GM18951 (cell line): ENCODE data around the gene WASF2.
"Not testable (repeated sequence)": the region's sequence is repeated elsewhere in the genome, so short reads cannot be mapped to it uniquely, and the experiment has no call there.

Experiments
- POLR2A ChIP-seq: IDR thresholded peaks from 4 replicates; pipeline ENCODE4 v1.6.1; 2011; ENCODE audit warnings: mild to moderate bottlenecking; ENCODE audit not compliant: insufficient read length, insufficient read depth; ENCODE audit errors: extremely low read depth
- in situ Hi-C: fragments of 300-500 bp; cut with MboI; formaldehyde crosslinking; loops from one replicate; pipeline ENCODE4 v1.12.0; 2022; ENCODE audit warnings: low sequenced_read_pairs, mixed read lengths, inconsistent platforms; ENCODE audit not compliant: unreplicated experiment

Gene WASF2

DNA sequence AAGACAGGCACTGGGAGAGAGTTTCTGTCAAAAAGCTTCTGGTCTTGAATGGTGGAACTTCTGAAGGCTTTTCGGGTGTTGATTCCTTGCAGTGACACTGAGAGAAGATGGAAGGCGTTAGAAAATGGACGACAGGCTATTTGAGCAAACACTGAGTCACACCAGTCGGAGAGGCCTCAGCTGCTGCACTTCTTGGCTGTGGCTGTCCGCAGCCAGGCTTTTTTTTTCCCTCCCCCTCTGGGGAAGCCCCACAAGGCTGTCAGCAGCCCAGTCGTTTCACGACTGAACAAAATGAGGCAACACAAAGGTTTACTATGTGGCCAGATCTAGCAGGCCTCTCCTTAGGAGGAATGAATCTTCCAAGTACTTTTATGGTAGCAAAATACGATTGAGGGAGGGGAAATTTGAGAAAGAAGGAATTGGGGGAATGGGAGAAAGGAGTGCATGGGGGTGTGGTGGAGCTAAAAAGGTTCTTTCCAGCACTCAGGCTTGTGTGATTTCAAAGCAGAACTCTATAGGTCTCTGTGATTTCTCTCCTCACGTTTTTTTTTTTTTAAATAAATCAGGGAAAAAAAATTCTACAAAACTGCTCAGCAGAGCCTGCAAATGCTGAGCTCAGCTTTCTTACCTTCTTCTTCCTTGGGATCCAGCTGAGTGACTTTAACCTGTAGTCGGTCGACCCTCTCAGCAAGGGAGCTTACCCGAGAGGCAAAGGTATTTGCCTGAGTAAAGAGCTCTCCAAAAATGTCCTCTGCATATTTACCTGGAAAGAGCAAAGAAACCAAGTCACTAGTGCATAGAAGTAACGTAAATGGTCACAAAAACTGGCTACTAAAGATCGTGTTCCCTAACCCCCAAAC lies 71.4 kb downstream of the WASF2 start:
- in situ Hi-C loops: no loop called here
- no peak for TF ChIP-seq POLR2A

DNA sequence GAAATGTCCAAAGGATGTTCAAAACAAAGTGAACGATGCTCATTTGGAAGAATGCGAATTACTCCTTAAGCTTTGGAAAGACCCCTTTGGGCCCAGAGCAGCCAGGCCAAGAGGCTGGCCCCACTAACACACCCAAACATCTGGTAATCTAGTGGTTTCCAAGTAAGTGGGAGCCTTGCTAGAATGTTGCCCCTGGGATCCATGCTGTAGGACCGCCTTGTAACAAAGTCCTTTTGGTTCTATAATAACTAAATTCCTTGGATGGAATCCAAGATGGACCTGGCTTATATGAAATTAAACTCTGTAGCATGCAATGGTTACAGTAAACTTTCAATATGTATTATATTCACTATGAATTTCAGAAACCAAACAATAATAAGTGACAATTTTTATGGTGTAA lies 72.3 kb downstream of the WASF2 start:
- no peak for TF ChIP-seq POLR2A
- in situ Hi-C loops: no loop called here

DNA sequence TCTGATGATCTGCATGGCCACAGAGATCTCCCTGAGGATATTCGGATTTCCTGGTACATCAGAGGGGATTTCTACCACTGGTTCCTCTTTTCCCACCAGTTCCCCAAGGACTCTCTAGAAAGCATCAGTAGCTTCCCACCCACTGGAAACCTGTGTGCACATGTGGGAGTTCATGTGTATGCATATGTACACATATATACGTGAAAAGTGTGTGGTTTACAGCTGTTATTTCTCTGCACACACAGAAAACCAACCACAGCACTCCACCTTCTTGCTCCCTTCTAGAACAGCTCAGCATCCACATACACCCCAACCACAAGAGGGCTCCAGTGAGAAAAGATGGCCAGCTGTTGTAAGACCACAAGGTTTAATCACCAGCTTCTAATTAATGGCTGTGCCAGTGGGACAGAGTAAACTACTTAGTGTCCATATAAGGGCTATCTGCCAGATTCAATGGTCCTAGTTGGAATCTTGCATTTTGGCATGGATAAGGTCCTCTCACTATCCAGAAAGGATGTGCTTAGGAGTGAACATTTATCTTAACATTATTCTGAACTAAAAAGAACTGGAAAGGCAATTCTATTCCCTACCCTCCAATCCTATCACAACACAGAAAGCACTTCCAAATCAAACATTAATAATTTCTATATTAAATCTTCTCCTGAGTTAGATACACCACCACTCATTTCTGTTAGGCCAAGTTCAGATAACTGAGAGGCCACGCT lies 73.4 kb downstream of the WASF2 start:
- TF ChIP-seq POLR2A: no peak
- in situ Hi-C loops: no loop called here

DNA sequence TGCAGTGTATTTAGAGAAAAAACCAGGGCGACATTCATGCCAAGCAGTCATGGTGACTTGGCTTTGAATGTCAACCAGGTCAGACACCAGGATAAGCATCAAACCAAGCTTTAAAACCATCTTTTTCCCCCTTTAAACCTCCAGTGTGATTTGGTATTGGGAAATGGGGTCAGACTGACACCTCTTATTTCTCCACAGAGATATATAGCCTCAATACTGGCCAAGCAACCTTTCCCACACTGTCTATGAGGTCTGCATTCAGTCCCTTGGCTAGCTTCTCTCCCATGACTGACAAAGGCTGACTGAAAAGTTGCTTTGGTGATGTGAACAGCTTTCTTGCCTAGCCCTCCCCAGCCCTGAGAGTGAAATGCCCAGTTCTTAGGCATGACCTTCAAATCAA lies 75.9 kb downstream of the WASF2 start:
- no peak for TF ChIP-seq POLR2A
- in situ Hi-C loops: no loop called here

DNA sequence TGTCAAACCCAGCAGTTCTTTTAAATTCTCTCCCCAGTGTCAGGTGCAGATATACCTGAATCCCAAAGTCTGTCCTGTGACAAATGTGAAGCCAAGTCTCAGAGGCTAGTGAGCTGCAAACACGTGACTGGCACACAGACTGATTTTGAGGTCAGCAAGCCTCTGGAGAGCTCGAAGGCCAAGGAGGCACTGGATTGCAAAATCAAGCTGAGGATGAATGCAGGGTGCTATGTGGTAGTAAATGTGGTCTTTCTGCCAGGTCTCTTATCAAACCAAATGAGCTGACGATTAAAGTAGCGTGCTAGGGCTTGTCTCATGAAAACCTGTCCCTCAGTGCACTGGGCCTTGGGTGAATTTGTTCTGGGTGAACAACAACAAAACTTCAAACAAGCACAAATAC lies 77.0 kb downstream of the WASF2 start:
- TF ChIP-seq POLR2A: no peak
- in situ Hi-C loops: no loop called here

DNA sequence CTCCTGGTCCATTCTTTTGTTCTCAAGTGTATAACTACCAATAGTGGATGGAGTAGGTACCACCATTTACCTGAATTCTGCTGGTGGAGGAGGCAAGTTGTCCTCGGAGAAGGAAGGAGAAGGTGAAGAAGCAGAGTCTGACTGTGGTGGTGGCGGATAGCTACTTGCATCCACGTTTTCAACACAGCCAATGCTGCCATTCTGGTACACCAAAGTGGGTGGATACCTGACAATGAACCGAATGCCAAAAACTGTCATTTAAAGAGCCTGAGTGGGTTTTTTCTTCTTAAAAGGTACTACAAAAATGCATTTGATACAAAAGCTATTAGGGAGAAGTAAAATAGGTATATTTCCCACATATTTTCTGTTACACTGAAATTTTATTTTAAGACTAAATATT lies 77.5 kb downstream of the WASF2 start:
- no peak for TF ChIP-seq POLR2A
- in situ Hi-C loops: no loop called here

DNA sequence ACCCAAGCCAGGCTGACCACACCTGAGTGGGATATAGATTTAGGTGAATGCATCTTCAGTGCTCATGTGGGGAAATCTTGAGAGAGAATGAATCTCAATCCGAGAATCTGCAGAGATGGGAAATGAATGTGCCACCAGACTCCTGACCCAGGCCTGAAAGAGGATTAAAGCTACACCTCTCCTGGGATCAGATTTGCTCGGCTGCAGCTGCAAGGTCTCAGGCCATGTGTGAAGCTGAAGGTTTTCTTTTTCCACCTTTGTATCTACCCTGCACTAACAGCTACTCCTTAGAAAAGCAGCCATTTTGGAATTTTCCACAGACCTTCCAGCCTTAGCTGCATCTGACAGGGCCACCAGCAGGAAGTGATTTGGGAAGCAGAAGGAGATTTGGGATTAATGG lies 79.3 kb downstream of the WASF2 start:
- in situ Hi-C loops: no loop called here
- TF ChIP-seq POLR2A: no peak

DNA sequence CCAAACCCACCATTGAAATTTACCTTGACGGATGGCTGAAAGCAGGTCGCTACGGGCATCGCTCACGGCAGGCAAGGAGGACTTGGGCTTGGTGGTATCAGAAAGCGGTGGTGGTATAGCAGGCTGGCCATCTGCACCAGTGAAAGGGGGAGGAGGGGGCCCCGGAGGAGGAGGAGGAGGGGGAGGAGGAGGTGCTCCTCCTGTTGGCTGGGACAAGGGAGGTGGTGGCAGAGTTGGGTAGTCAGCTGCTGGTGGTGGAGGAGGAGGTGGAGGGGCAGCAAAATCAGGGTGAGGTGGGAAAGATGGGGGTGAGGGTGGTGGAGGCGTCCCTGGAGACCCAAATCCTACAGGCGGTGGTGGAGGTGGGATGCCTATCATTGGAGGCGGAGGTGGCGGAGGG lies 80.3 kb downstream of the WASF2 start:
- TF ChIP-seq POLR2A: no peak
- in situ Hi-C loops: no loop called here

DNA sequence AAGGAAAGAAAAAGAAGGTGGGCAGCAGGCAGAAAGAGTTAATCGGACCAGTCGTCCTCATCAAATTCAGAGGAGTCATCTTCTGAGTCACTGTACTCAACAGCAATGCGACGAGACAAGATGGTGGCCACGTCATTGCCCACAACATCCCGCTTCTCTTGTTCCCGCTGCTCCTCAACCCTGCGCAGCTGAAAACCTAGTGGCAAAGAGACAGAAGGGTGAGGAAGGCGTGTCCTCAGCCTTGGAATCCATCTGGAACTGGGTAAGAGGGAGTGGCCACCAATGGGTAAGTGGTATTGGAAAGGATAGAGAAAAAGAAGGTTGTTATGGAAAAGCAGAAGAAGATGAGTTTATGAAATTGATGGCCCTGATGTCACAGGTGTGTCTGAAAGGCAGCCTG lies 81.8 kb downstream of the WASF2 start:
- in situ Hi-C loops: no loop called here
- TF ChIP-seq POLR2A: no peak

DNA sequence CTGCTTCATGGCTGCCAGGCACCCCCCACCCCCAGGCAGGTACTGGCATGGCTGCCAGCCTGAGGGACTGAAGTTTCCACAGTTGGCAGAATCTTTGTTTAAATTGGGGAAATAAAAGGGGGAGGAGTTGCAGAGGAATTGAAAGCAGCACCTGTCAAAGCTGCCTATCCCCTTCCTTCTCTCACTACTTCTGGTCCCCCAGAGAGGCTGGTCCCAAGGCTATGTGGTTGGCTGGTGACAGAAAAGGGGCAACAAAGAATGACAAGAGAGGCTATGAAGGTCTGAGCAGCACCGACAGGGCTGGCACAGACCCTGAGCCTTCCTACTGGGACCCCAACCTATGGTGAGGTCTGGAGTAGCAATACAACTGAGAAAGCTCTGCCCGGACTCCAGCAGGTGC lies 83.2 kb downstream of the WASF2 start:
- in situ Hi-C loops: not testable (repeated sequence)

DNA sequence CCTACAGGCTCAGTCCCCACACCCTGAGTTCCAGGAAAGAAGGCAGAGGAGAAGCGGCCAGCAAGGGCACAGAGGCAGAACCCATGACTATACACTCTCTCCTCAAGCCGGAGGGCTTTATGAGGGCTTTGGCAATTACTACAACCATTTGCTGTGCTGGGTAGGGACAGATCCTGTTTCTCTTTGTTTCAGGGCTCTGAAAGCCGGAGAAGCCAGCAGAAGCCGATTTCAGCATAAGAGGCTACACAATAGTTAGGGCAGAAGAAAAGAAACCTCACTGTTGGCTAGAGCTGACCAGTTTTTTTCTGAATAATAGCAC lies 83.6 kb downstream of the WASF2 start:
- in situ Hi-C loops: no loop called here
- TF ChIP-seq POLR2A: no peak

DNA sequence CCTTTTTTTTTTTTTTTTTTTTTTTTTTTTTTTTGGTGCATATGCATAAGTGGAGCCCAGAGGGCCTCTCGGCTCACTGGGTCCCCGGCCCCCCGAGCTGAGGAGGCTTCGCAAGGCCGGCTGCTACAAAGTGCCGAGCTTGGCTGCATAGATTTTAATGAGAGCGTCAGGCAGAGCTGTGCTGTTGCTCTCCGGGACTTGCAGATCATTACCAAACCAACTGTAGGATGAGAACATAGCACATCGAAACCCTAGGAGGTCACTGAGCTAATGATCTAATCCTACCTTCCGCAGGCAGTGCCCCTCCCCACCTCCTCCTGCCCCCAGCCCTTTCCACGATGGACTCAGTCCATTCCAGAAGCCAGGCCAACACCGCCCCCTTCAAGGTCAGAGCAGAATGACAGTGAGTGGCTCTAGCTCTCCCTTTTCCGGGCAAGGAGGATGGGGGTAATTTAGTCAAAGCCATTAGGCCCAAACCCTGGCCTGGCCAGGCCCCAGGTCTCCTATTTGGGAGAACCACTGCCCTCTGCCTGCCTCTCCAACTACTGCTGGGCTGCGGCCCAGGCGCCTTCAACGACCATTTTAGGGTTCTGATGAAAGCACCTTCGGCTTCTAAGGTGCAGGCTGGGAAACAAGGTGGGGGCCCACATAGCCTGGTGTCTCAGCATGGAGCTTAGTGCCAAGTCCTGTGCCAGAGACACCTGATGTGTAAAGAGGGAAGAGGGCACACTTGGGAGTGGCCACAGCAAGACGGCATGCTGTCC lies 84.2 kb downstream of the WASF2 start:
- in situ Hi-C loops: not testable (repeated sequence)

DNA sequence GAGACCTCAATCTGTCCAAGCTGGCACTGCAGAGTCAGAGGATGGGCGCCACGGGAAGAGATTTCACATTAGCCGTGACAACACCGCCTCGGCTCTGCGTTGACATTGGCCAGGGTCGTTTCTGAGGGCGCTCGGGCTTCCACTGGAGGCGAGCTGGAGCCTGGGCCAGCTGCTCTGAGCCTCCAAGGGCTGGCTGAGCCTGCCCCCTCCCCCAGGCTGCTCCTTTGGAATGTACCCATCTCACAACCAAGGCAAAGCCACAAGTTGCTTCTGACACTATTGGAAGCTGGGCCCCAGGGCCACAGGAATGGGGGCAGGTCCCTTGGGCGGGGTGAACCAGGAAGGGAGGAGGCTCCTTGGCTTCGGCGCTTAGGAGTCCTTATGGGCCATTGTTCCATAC lies 84.9 kb downstream of the WASF2 start:
- in situ Hi-C loops: no loop called here
- TF ChIP-seq POLR2A: no peak

DNA sequence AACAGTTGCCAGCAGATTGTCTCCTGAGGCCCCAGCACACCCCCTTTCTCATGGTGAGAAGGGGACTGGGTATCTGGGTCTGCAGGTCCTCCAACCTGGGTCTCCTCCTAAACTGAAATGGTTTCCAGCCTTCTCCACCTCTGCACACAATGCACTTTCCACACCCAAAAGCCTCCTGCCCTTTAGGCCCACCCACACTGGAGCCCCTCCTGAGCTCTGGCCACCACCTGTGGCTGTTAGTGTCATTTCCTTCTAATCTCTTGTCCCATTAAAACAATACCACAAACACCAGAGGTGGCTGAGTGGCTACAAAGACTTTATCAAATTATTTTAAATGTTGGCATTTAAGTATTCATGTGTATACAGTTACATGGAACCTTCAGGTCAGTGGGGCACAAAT lies 86.0 kb downstream of the WASF2 start:
- in situ Hi-C loops: no loop called here
- TF ChIP-seq POLR2A: no peak
